Measurements from ENCODE around the gene VMP1. TPM values are rescaled to one million over a fixed set of nuclear protein-coding genes. Genes with fewer than 3 reads are reported as not detected.
"Not testable (repeated sequence)": the region's sequence is repeated elsewhere in the genome, so short reads cannot be mapped to it uniquely, and the experiment has no call there.

Gene VMP1
- polyA plus RNA-seq, 1 donor, result 111 TPM

DNA sequence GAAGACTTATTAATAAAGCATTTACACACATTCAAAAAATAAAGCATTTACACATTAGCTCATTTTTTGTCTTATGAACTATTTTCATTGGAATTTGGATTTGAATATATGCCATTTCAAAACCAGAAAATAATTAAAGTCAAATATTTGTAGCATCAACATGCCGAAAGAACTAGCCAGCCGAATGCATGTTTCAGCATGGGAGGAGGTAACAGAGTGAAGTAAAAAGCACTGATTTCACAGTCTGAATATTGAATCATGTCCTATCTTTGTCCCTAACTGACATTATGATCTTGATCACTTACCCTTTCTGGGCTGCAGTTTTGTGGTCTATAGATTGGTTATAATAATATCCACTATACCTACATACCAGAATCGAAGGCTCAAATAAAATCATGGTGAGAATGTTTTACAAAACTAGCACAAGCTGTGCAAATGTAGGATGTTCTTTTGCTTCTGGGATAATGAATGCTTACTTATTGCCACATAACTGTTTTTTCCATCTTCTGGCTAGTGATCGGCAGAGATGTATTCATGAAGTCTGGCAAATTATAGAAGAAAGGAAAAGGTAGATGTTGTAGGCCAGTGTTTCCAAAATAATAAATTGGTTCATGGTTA is 100.5 kb downstream of the VMP1 start:
- no peak for DNase-seq

DNA sequence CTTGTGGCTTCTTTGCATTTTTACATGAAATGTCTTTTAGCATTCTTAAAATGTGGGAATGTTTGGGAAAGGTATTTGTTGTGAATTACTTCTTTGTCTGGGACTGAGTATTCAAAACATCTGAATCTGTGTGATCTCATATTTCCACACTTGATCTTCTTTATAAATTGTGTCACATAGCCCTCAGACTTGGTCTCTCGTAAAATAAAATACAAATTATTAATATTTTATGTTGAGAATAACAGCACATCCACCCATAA is 103.4 kb downstream of the VMP1 start:
- DNase-seq, result no peak

DNA sequence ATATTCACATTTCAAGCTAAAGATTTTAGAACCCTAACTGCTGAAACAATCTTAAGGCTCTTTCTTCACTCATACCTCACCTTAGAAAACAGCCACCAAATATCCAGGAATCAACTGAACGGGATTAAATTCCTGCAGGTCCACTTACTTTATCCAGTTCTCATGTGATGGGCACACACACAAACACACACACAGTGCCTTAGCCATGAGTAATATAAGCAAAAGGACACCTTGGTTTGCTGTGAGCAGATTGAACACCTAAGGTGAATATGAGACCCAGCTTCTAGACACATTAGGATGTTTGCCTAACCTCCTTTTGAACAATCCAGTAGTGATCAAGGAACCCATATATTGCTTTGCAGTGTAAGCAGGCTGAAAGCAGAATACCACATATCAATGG is 103.8 kb downstream of the VMP1 start:
- no peak for DNase-seq

DNA sequence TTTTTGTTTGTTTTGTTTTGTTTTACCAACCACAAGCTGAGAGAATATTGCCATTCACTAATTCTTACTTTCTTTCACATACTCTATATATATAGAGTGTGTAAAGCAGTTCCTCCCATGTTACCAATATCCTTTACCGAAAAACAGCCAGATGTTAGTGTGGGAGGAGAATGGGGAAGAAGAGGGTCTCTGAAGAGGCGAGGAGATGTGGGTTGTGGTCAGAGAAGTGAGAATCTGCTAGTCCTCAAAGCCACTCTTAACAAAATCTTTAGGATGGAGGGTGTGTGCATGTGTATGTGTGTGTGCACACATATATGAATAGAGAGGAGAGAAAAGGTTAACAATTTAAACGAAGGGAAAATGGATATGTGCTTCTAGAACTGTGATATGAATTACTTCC is 104.7 kb downstream of the VMP1 start:
- DNase-seq, result no peak

DNA sequence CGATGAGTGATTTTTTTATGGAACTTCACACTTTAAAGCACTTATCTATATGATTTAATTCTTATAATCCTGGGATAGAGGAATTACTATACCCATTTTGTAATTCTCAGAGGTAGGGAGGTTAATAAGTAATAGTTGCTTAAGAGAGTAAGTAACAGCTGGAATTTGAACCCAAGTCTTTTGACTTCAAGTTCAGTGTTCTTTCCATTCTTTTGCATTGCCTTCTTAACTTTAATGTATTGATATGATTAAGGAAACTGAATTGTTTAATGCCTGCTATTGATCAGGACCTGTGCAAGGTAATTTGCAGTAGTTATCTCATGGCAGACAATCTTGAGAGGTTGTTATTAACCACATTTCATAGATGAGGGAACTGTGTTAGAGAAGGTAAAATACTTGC is 106.8 kb downstream of the VMP1 start:
- DNase-seq, result no peak

DNA sequence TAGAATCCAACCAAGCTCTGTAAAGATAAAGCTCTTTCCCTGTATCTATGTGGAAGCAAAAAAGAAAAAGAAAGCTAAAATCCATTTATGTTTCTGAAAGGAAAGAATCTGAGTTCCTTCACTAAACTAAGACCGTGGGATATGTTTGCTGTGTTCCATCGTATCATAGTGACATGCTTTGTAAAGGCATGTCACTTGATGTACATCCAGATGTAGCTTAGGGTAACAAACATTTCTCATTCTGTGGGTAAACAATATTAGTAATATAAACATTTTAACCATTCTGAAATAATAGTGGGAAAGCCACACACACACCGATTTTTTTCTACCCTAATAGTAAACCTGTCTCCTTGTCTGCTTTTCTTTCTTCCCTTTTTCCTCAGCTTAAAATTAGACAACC is 107.2 kb downstream of the VMP1 start:
- no peak for DNase-seq

DNA sequence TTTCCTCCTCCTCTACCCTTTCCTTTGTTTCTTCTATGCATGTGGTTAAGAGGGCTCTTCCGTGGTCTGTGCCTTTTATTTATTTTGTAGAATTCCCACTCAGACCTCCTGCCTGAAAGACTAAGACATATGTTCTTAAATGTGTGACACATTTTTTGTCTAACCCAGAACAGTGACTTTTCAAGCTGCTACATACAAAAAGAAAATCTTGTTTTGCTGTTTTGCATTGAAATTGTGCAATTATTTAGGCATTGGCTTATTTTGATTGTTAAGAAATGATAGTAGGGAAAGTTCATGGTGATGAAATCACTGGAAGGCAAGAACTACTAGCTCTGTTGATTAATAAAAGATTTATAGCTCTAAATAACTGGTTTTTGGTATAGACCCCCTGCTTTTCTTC is 108.5 kb downstream of the VMP1 start:
- no peak for DNase-seq

DNA sequence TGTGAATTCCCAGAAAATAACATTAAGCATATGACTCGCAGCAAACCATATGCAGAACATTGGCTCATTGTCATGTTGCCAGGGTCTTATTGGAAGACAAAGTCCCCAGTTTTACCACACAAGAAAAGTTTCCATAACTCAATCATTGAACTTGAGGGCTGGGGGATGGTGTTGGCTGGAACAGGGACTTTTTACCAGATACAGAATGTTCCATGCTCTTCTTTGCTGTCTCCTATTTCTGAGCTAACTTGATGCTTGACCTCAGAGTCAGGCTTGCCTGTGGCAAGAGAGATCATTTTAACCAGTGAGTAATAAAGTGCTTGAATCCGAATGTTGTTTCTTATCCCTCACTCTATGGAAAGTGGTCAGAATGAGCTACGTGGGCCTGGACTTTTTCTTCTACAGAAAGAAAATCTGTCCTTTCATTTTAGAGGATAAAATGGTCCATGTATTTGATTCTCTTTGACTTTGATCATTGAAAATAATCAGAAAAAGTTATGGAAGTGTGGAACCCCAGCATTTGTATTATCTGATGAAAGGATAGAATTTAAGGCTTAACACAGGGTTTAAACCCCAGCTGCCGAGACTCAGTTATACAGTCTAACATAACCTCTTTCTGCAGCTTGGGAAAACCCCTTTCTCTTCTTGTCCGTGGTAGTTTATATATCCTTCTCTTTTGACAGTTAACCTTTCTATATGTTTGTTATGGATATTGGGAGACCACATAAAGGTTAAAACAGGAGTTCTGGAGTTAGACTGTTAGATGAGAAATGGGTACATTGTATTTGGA is 118.3 kb downstream of the VMP1 start:
- DNase-seq, result no peak

DNA sequence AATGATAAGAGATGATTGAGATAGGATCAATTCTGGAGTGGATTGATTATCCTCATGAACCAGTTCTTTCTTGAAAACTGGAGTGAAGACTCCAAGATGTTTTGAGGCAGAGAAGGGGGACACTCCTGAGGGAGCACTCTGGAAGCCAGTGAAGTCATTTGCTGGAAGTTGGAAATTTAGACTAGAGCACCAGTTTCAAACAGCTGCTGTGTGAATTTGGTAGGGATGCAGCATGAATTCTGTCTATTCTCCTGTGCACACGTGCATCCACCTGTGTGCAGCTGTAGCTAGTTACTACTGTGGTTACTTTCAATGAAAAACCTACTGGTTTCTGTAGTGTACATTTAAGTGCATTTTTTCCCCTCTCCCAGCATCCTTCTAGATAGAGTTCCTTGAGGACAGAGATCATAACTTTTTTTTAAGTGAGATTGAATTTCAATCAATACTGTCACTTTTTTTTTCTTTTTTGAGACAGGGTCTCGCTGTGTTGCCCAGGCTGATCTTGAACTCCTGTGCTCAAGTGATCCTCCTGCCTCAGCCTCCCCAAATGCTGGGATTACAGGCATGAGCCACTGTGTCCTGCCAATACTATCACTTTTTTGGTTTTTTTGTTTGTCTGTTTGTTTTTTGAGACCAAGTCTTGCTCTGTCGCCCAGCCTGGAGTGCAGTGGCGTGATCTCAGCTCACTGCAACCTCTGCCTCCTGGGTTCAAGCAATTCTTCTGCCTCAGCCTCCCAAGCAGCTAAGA is 119.4 kb downstream of the VMP1 start:
- DNase-seq, result no peak

DNA sequence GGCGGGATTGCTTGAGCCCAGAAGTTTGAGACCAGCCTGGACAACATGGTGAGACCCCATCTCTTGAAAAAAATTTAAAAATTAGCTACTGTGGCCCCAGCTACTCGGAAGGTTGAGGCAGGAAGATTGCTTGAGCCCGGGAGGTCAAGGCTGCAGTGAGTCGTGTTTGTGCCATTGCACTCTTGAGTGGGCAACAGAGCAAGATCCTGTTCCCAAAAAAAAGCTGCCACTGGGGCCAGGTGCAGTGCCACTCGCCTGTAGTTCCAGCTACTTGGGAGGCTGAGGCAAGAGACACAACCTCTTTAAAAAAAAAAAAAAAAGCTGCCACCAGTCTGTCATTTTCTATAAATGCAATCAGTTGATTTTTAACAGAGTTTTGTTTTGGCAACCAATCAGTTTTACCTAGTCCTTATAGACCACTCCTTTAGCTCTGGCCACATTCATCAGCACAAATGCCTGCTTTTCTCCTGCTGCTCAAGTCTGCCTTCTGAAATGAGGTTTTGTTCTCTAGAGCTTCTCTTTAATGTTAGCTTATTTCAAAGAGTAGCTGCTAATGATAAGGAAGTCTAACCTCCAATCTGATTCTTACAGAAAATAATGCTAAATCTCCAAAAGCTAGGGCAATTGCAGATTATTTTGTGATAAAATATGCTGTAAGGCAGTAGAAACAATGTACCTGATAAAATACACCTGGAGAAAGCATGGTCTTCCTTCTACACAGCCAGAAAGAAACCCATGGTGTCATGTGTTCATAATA is 120.4 kb downstream of the VMP1 start:
- DNase-seq, result no peak

DNA sequence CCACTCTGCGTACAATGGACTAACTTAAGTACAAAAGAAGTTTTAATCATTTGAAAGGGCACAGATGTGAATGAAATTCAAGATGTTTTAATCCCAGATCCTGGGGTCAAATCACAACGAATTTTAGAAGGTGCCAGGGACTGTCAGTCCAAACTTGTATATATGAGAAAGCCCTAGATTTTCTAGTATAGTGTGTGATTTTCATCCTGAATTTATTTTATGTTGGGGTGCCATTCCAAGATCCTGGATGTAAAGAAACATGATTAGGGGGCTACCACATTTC is 121.0 kb downstream of the VMP1 start:
- DNase-seq, result no peak

DNA sequence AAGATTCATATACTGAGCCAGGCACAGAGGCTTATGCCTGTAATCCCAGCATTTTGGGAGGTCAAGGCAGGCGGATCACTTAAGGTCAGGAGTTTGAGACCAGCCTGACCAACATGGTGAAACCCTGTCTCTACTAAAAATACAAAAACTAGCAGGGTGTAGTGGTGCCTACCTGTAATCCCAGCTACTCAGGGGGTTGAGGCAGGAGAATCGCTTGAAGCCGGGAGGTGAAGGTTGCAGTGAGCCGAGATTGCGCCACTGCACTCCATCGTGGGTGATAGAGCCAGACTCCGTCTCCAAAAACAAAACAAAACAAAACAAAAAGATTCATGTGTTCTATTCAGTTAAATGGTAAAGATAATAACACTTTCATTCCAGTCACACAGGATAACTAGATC is 121.4 kb downstream of the VMP1 start:
- DNase-seq, result not testable (repeated sequence)

DNA sequence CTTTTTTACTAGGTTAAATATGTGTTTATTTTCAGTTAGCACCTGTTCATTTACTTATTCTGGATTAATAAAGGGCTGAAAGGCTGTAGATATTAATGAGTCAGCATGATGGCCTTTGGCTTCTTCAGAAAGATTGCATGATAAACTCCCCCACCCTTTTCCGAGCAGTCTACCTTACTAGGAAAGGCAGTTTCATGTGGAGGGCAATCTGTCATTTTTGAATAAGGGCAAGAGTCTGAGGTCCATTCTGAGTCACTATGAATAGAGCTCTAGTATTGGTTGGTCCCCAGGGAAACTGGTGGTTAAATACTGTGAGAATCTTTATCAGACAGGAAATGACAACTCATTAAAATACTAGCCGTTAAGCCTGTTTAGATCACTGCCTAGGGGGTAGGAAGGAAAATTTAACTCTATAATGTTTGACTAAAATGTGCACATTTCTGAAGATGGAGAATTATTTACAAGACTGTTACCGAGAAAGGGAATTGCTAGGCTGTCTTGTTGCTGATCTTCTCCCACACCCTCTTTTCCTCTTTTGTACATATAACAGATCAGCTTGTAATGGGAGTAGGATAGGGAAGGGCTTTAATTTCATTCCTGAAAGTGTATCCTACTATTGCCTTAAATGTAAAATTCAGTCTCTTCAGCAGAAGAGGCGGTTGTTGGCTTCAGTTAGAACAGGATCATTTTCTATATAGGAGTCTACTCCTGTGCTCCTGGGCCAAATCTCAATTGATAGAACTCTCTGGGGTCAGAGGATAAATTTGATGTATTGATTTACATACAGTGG is 122.0 kb downstream of the VMP1 start:
- no peak for DNase-seq

DNA sequence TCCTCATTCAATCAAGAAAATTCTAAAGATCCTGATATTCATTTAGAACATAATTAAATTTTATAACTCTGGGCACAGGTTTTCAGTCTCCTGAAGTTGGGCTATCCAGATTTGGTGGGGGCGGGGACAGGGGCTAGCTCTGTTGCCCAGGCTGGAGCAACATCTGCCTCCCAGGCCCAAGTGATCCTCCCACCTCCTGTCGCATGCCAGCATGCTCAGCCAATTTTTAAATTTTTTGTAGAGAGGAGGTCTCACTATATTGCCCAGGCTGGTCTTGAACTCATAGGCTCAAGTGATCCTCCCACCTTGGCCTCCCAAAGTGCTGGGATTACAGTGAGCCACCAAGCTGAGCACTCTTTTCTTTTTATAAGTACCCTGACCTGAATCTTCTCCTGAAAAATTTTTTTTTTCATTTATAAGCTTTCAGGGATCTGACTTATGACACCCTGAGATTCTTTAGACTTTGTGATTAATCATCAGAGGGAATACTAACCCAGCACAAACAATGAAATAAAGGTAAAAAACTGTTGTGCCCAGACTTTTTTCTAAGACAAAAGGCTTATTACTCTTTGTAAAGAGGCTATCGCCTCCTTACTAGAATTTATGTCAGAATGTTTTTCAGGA is 122.7 kb downstream of the VMP1 start:
- DNase-seq, result no peak

DNA sequence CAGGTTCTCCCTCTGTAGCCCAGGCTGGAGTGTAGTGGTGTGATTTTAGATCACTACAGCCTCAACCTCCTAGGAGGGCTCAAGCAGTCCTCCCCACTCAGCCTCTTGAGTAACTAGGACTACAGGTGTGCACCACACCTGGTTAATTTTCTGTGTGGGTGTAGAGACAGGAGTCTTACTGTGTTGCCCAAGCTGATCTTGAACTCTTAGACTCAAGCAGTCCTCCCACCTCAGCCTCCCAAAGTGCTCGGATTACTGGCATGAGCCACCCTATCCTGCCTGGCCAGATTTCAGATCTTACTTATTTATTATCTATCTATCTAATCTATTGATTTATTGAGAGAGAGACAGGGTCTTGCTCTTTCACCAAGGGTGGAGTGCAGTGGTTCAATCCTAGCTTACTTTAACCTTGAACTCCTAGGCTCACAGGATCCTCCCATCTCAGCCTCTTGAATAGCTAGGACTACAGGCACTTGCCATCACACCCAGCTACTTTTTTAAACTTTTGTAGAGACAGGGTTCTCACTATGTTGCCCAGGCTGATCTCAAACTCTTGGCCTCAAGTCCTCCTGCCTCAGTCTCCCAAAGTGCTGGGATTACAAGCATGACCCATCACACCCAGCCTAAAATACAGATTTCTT is 123.5 kb downstream of the VMP1 start:
- no peak for DNase-seq

DNA sequence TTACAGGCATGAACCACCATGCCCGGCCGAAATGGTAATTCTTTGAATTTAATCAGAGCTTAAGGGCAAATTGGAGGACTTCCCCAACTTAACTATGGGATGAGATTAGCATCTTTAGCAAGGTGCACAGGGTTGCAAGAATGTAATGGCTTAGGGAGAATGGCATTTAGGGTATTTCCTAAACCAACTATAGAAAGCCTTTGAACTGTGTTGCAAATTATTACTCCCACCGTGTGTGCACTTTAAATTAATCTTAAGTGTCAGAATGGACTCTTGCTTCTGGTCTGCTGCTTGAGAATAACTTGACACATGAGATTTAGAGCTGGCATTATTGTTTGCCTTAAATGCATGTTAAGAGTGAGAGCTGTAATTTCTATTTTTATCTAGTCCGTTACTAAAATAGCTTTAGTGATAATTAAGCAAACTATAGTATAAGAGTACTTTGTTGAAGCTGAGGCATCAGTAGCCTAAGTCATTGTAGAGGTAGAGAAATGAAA is 125.5 kb downstream of the VMP1 start:
- no peak for DNase-seq

DNA sequence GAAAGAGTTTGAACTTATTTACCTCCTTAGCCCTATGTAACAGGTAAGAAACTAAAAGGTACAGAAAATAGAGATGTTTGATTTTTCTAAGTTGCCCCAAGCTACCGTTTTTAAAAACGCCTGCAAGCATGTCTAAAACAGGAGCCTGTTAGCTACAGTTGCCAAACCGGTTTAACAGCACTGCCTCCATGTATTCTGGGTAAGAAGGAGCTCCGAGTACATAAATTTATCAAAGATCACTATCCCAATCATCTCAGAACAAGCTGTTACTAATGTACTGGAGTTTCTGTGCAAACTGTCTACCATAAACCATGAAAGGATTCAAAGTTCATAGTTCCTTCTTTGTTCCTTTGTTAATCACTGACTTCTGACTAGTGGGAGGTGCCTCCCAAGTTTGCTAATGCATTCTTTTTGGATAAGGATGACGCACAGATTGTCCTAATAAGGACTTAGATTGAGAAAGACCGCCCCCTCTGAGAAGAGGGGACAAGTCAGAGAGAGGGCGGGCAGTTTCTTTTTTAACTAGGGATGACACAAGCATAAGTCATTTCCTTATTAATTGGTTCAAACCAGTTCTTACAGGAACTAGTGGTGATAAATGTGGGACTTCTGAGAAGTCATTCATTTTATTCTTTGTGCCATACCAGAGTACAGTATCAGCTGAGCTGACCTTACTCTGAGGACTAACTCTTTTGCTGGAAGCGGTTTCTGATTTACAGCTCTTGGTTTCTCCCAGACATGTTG is 130.0 kb downstream of the VMP1 start:
- peak; percentile 94 for DNase-seq

DNA sequence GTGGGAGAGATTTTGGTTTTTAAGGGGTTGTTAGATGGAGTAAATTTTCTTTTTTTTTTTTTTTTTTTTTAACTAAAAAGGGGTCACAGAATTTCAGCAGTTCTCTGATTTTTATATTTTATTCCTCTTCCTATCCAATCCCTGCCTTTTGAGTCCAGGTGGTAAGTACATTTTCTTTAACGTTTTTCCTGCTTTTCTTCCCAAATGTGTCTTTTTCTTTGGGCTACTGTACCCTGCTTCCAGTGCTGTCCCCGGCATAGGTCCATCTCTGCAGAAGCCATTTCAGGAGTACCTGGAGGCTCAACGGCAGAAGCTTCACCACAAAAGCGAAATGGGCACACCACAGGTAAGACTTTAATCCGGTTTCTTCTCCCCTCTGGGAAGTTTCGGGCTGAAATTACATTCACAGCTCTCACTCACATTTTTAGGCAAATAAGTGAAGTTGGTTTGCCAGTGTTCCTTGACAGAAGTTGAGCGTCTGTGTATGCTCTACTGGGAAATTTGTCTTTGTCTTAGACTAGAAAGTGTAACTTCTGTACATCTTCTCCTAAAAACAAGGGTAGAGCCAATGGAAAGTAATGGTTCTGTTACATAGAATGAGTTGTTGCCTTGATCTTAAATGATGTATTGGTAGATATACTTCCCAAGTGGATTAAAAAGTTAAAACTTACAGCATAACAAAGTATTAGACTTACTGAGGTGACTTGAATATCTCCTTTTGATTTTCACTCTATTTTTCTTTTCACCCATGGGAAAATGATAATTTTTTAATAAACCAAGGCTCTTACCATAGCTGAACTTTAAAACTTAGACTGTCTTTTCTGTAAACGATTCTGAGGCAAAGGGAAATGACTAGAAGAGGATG is 130.8 kb downstream of the VMP1 start:
- DNase-seq, result no peak

DNA sequence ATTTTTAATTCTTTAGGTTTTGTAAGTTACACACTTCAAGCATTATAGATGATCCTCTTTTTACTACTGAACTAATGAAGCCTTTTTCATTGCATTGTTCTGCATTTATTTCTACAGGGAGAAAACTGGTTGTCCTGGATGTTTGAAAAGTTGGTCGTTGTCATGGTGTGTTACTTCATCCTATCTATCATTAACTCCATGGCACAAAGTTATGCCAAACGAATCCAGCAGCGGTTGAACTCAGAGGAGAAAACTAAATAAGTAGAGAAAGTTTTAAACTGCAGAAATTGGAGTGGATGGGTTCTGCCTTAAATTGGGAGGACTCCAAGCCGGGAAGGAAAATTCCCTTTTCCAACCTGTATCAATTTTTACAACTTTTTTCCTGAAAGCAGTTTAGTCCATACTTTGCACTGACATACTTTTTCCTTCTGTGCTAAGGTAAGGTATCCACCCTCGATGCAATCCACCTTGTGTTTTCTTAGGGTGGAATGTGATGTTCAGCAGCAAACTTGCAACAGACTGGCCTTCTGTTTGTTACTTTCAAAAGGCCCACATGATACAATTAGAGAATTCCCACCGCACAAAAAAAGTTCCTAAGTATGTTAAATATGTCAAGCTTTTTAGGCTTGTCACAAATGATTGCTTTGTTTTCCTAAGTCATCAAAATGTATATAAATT is 132.3 kb downstream of the VMP1 start:
- DNase-seq, result no peak

Measured in left kidney (tissue), 2 donors.